ENCODE data around the gene CNNM4. TPM values are rescaled to one million over a fixed set of nuclear protein-coding genes. Genes with fewer than 3 reads are reported as not detected.

The CNNM4 gene
- polyA plus RNA-seq, 1 of the 3 experiments (the other 2 are of a cell fraction): 5.5 TPM

GRCh38 chr2:96828874-96829273 lies 68.2 kb downstream of the CNNM4 start:
- H4K20me1 ChIP-seq (ENCODE audit: insufficient read depth): 0 out of 2 replicates have a peak, but pooled peaks cover 7% of the 10 kb centered on the region
- POLR2A ChIA-PET: no interaction called here
- no peak overlapping the region for H3K4me2 ChIP-seq
- no peaks in the 10 kb centered on the region for H3K27me3 ChIP-seq (ENCODE audit: insufficient read depth)
- peaks cover 8 to 54% of the 10 kb centered on the region in 2 experiments for H3K36me3 ChIP-seq (replicated peaks in 1 of 2; ENCODE audit: control insufficient read depth in 1 of 2, insufficient read depth in 2 of 2, low read length in 1 of 2)
- no peak overlapping the region for H3K4me3 ChIP-seq (ENCODE audit: low read depth in 2 of 2, low read length in 1 of 2)
- peaks cover 7% of the 10 kb centered on the region for H3F3A ChIP-seq (replicated peaks; ENCODE audit: insufficient read depth)
- 97% methylated on average over 12 of the region's 13 CpGs for WGBS (ENCODE audit: low lambda C conversion rate)
- no peaks in the 10 kb centered on the region for H3K9me2 ChIP-seq
- H3K79me2 ChIP-seq (ENCODE audit: insufficient read depth): no peaks in the 10 kb centered on the region
- CTCF ChIA-PET: interaction anchor here (0.7 kb wide), 1 partner anchor 285 kb away, joined by 3 read pairs; the partner anchor contains the start of gene ANKRD36
- H3K4me1 ChIP-seq (ENCODE audit: control insufficient read depth in 1 of 2, insufficient read depth in 2 of 2, low read depth in 1 of 2, low read length in 1 of 2): no peaks in the 10 kb centered on the region; a peak in 1 of 4 replicates
- no peak for TF ChIP-seq USF1 (IDR thresholded peaks at IDR 0.05; ENCODE audit: borderline replicate concordance, low read depth)
- TF ChIP-seq YY1 (IDR thresholded peaks at IDR 0.05; ENCODE audit: low read depth): no peak
- no peak for TF ChIP-seq USF2 (IDR thresholded peaks at IDR 0.05; ENCODE audit: borderline replicate concordance, low read depth, low read length)
- TF ChIP-seq EZH2phosphoT487 (IDR thresholded peaks at IDR 0.05; ENCODE audit: borderline replicate concordance, low read depth): no peak
- TF ChIP-seq EP300 (IDR thresholded peaks at IDR 0.05; ENCODE audit: borderline replicate concordance in 1 of 2, low read depth in 1 of 2, low read length in 1 of 2): no peak
- no peak for TF ChIP-seq TEAD4 (IDR thresholded peaks at IDR 0.05; ENCODE audit: borderline replicate concordance, insufficient read depth)
- TF ChIP-seq GATA2 (CRISPR knock-in tag; IDR thresholded peaks at IDR 0.05): no peak
- no peak for TF ChIP-seq CTCF (IDR thresholded peaks at IDR 0.05)
- no peak for TF ChIP-seq SMC3 (IDR thresholded peaks at IDR 0.05; ENCODE audit: low read depth, low read length)
- TF ChIP-seq ZBTB33 (IDR thresholded peaks at IDR 0.05; ENCODE audit: borderline replicate concordance, low read depth): no peak
- no peak for TF ChIP-seq REST (IDR thresholded peaks at IDR 0.05; ENCODE audit: low read depth, low read length)
- TF ChIP-seq FOXJ3 (CRISPR knock-in tag; IDR thresholded peaks at IDR 0.05): no peak
- TF ChIP-seq JUND (IDR thresholded peaks at IDR 0.05): no peak
- TF ChIP-seq RAD21 (IDR thresholded peaks at IDR 0.05; ENCODE audit: low read length): no peak
- TF ChIP-seq SIN3A (IDR thresholded peaks at IDR 0.05; ENCODE audit: borderline replicate concordance, low read depth, low read length): no peak
- no peak for TF ChIP-seq RFX5 (IDR thresholded peaks at IDR 0.05; ENCODE audit: low read length)
- no peak for TF ChIP-seq IRF3 (IDR thresholded peaks at IDR 0.05; ENCODE audit: low read depth, low read length)
- no peak for TF ChIP-seq GABPA (IDR thresholded peaks at IDR 0.05; ENCODE audit: low read depth)
- no peak for TF ChIP-seq PBX3 (IDR thresholded peaks at IDR 0.05)
- DNase-seq: no peak
- H3K9ac ChIP-seq: no peak overlapping the region
- H3K27ac ChIP-seq (ENCODE audit: low read depth in 2 of 2, low read length in 1 of 2): no peak overlapping the region
- no peak overlapping the region for H2AFZ ChIP-seq (ENCODE audit: low read depth)
- no peaks in the 10 kb centered on the region for H3K9me3 ChIP-seq
